Activated CD4-positive, CD25-positive, alpha-beta regulatory T cell treated with anti-CD3 and anti-CD28 coated beads, Interleukin-2, amount 50 U/mL, for 24 hours (primary cell): ENCODE measurements around the gene ABR.
"Not testable (repeated sequence)": the region's sequence is repeated elsewhere in the genome, so short reads cannot be mapped to it uniquely, and the experiment has no call there.

Experiments used
- ATAC-seq, 2 donors: fragments of 150-1000 bp; cut with Tn5 transposase; one replicate each; pipeline ENCODE4 v1.10.0; 2021; ENCODE audit warnings: mild to moderate bottlenecking in 1 of 2, moderate library complexity in 1 of 2

The ABR gene

DNA sequence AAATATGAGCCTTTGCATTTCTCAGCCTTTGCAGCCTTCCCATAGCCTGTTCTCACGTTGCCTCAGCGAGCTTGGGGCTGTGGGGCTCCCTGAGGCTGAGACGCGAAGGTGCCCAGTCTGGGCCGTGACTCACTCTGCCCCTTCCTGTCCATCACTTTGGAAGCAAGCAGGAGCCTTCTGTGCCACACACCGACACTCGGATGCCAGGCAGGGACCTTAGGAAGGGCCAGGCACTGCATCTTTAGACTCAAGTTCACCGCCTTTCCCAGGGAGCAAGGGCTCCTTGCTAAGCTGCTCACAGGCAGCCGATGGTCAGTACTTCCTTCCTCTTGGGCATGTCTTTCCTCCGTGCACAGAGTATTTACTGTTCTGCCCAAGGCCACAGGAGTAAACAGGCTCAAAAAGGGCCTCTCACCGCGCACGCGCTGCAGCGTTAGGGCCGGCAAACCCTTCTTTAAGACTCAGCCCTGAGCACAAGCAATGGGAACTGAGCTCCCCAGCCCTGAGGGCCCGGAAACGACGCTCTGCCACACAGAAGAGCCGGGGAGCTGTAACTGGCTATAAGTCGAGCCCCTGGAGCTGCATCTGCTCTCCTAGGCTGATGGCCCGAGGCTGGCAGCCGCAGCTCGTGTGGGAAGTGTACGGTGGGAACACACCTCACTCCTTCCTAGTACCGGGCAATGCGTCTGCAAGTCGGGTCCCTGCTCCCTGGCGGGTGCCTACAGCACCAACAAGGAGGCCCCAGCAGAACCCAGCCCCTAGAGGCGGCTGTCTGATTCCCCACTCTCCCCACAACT, 175.6 kb downstream of the ABR start:
- no peak for ATAC-seq

DNA sequence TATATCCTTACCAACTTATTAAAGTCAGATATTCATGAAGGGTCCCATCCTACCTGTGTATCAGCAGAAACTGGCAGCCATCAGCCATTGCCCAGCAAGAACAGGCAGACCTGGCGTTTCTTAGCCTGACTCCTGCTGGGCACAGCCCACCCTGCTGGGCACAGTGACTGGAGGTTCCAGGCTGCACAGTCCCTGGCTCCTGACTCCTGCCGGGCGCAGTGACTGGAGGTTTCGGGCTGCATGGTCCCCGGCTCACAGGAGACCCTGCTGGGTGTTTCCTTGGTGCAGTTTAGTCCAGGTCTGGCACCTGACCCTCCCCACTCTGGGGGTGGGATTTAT, 176.2 kb downstream of the ABR start:
- no peak for ATAC-seq

DNA sequence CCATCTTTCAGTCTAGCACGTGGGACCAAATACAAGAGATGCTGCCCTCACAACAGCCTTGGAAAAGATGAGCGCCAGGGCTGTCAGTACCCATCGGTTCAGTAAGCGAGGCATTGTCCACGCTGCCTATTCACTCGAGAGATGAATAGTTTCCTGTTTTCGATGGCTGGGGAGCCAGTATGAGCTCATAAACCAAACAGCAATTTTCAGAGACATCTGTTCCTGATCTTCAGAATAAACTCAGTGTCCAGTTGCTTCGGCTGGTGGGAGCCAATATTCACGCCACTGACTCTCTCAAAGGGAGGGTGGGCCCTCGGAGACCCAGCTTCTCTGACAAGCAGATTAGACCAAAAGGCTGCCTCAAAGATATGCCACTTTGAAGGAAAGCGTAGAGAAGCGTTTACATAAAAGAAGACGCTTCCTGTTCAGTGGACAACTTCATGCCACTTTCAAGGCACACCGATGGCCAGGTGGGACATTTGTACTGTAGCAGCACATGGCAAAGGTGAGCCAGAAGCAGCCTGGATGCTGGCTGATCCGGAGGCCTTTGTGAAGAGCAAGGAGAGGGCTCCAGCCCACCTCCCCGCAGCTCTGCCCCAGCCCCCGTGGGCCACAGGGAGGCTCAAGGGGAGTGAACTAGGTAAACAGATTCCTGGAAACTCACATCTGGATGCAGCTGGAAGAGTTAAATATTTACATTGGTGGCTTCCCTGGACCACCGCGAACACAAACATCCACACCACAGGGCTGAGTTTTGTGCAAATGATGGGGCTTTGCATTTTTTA, 176.8 kb downstream of the ABR start:
- no peak for ATAC-seq

DNA sequence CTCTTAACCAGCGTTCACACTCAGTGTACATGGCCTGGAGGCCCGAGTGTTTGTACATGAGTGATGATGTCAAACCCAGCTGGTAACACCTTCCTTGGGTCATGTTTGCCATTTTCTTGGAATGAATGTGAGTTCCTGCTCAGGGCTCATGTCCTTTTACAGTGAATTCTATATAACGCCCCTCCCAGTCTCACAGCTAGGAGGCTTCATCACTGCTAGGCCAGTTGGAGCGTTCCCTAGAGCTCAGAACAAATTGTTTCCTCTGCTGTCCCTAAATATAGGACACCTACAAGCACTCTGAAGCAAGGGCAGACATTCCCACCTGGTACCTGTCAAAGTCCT, 177.4 kb downstream of the ABR start:
- no peak for ATAC-seq

DNA sequence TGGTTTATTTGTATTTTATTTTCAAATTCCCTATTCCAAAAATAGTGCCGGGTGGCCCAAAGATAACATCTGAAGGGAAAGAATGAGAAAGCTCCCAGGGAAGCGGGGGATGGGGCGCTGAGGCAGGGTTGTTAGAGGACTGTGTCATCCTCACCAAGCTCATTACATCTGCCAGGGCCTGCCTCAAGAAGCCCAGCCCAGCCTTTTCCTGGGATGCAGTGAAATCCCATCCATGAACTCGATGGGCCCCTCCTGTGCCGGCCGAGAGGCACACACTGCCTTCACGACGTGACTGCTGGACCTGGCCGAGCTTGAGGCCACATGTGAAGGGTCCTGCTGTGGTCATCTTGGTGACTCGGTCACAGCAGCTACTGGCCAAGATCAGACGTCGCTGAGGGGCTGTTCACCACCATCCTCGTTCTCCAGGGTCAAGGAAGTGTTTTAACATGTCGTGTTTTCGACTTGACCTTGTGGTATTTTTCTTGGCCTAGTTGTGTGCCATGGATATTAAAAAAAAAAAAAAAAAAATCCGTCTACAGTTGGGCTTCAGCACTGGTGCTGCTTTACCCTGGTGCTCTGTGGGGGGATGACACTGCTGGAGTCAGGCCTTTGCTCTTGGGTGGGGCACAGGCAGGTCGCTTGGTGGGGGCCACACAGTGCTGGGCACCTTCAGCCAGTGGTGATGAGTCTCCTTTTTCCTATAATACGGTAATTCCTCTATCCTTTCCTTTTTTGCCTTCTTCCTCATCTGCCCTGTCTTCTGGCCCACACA, 178.0 kb downstream of the ABR start:
- ATAC-seq = no peak

DNA sequence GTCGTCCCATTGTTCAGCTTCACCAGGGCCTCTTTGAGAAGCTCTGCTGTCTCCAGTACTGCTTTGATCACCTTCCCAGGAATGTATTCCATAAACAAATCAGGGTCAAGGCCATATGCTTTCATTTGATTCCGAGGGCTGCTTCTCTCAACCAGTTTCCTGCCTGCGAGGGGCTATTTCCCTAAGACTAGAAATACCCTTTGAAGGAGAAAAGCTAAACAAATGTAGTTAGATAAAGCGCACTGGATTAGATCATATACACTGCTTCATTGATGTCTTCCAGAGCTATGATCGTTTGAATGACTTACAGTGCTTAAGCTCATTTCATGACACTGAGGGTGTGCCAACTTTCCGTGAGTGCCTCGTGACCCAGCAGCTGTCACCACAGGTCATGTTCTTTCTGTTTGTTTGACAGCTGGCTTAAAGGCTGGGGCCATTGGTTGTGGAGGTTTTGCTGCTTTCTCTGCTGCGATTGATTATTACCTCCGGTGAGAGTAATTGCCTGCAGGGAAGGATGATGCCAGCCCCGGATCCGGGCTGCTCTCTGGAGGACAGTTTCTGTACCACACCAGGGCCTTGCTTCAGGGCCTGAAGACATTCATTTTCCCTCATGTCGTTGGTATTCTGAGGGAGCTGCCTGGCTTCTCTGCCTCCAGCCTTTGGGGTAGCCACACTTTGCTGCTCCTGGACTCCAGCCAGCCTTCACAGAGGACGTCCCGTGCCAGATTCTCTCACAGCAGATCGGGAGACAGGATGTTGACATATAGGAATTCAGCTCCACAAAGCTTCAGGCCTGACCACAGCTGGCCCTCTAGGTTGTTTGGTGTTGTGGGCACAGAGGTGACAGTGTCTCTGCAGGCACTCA, 179.0 kb downstream of the ABR start:
- ATAC-seq = no peak

DNA sequence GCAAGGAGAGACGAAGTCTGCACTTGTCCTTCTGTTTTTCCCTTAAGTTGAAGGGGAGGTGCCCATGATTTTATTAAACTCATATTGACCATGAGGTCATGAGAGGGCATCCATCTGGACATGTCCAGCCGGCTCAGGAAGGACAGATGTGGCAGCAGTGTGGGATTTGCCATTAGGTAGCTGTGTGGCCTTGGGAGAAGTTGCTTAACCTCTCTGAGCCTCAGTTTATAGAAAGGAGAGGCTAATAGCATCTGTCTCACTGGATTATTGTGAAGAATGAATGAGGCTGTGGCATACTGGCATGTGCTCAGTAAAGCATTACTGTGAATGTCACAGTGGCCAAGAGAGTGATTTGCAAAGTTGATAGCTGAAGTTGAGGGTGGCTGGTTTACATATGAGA, 181.7 kb downstream of the ABR start:
- no peak for ATAC-seq

DNA sequence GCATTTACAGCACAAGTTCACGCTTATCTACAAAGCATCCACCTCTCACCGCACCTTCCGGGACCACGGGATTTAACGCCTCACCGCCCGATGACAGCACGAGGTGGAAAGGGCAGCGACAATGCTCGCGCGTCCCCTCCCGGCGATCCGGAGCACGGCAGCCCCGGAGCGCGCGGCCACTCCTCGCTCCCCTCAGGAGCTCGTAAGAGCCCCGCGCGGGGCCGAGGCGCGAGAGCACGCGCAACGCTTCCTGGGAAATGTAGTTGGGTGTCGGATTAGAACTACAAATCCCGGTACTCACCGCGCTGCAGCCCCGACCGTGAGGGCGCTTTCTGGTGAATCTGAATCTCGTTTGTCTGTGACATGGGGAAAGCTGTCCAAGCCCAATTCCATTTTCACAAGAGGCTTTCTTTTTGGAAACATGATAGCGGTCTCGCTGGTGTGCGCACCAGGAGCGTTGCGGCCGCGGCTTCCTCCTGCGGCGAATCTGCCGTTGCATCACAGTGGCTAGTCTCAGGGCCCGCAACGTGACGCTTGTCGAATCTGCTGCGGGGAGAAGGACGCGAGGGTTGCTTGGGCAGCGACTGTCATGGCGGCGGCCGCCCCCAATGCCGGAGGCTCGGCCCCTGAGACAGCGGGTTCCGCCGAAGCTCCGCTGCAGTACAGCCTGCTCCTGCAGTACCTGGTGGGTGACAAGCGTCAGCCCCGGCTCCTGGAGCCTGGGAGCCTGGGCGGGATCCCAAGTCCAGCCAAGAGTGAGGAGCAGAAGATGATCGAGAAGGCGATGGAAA, 183.0 kb downstream of the ABR start, which contains the start of gene TIMM22:
Gene TIMM22, plus strand, starts transcription at position 576 of the 791 bp plus-strand sequence. Its CDS starts 14 bp downstream, at position 590.
- peak; percentile 94 to 96 for ATAC-seq

DNA sequence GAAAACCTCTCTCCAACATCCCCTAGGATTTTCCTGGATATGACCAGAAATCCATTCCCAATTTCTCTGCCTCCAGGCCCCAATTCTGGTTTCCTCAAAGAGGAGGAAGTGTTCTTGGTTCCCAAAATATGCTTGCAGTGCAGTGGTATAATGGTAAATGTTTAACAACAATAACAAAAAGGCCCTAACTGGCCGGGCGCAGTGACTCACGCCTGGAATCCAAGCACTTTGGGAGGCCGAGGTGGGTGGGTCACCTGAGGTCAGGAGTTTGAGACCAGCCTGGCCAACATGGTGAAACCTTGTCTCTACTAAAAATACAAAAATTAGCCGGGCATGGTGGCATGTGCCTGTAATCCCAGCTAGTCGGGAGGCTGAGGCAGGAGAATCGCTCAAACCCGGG, 184.5 kb downstream of the ABR start:
- not testable (repeated sequence) for ATAC-seq

DNA sequence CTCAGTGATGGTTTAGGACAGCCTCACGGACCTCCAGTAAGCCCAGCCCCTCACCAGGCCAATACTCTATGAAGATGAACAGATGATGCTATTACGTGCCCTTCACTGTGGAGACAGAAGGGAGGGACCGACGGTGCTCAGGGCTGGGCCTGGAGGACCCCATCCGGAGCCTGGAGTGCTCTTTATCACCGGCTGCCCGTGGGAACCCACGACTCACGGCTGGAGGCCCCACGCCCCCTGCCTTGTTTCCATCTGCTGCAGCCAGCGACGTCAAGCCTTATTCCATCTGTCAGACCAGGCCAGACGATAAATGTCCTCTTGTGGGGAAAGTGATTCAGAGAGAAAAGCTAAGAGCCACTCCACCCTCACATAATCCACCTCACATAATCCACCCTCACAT, 186.8 kb downstream of the ABR start:
- ATAC-seq = no peak

DNA sequence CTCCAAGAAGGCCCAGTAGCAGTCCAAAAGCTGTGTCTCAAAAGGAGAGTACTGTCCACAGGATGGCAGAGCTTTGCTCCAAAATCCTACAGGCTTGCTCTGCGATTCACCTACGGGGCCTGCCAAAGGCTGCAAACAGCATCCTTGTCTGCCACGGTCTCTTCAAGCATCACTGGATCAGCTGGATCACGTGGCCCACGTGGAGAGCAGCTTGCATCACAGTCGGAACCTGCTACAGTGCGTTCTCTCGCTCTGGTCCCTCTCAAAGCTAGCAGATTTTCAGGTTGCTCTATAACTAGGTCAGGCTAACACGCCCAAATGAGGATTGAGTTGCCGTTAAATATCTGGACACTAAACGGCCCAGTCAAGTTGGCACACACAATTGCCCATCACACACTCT, 191.2 kb downstream of the ABR start:
- no peak for ATAC-seq

DNA sequence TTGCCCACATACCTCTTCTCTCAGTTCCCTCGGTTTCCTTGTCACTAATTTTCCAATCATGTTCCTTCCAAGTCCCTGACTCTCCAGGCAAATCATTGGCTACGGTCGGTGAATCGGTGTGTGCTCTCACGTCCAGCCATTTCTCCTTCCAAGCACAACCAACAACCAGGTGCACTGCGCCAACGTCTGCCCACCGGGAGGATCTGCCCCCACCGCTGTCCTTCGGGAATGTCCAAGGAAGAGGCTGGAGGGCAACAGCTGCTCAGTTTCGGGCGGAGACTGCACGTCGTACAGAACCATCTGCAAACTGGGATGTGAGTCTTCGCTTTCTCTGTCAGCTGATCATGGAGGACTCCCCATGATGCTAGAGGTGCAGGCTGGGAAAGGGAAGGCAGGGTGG, 191.8 kb downstream of the ABR start:
- no peak for ATAC-seq

DNA sequence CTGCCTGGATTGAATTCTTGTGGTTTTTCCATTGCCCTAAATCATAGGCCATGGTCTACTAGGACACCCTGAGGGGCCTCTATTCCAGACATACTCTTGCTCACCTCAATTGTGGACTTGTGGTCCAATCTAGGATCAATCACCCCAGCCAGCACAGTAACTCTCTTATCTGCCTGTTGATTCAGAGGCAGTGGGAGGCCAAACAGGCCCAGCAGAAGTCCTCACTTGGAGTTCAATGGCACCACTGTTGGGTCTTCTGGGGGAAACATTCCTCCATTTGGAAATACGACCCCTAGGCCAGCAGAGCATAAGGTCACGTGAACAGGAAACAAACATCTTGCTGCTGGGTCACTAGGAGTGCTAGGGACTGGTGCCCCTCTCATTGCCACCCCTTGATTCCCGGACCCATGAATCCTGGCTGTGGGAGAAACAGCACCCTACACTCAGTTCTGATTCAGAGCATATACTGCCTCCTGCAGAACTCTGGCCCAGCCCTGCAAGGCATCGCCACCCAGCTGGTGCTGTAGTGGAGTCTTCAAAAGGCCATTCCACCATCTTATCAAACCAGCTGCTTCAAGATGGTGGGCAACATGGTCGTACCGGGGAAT, 193.4 kb downstream of the ABR start:
- no peak for ATAC-seq

DNA sequence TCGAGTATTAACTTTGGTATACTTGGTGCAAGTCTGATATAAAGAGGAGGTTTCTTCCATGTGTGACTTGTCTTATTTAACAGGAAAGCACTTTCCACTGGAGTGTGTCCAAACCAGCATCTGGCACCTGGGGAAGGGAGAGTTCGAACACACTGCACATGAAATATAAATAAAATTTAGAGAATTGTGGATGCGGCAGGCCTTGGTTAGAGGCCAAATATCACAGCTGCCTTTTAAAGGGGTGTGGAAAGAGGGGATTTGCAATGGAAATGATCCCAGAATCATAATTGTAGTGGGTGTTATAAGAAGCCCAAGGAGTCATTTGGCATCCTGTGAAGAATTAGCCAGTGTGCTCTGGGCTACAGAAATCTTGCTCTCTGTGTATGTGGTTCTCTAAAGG, 195.9 kb downstream of the ABR start:
- no peak for ATAC-seq

DNA sequence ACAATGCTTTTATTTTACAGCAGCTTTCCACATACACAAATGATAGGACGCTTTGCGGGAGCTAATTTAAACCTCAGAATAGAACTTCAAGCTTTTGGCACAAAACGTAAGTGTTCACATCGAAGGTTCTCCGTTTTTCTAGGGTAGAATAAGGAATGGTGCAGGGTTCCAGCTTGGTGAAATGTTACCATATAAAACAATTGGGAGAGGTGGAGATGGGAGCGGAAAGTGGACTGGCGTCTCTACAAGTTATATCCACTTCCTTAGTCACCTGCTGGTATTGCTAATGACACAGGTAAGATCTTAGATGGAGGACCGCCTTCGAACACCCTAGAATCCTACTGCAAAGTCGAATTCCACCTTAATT, 198.5 kb downstream of the ABR start:
- no peak for ATAC-seq

DNA sequence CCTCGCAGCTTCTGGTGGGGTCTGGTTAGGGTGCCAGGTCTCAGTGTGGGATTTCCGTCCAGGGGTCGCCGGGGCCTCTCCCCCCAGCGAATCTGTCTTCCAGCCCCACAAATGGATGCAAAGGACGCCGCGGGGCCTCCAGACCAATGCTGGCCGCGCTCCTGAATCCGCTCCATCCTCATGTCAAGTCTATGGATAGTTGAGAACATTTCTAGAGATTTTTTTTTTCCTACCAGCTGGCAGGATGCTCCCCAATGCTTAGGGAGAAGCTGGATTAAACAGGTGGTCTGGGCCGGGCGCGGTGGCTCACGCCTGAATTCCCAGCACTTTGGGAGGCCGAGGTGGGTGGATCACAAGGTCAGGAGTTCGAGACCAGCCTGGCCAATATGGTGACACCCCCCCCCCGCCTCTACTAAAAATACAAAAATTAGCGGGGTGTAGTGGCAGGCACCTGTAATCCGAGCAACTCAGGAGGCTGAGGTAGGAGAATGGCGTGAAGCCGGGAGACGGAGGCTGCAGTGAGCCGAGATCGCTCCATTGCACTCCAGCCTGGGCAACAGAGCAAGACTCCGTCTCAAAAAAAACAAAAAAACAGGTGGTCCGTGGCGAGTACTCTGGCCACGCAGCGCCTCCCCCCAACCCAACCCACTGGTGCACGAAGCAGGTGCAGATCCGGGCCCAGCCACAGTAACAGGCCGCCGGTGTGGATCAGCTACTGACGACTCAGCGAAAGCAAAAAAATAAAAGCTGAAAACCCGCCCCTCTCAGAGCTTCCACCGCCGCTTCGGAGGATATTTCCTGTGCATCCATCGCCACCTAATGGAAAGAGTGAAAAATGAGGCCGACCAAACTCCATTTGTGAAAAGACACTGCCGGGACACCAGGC, 199.1 kb downstream of the ABR start:
- ATAC-seq = peak; percentile 77 to 81

DNA sequence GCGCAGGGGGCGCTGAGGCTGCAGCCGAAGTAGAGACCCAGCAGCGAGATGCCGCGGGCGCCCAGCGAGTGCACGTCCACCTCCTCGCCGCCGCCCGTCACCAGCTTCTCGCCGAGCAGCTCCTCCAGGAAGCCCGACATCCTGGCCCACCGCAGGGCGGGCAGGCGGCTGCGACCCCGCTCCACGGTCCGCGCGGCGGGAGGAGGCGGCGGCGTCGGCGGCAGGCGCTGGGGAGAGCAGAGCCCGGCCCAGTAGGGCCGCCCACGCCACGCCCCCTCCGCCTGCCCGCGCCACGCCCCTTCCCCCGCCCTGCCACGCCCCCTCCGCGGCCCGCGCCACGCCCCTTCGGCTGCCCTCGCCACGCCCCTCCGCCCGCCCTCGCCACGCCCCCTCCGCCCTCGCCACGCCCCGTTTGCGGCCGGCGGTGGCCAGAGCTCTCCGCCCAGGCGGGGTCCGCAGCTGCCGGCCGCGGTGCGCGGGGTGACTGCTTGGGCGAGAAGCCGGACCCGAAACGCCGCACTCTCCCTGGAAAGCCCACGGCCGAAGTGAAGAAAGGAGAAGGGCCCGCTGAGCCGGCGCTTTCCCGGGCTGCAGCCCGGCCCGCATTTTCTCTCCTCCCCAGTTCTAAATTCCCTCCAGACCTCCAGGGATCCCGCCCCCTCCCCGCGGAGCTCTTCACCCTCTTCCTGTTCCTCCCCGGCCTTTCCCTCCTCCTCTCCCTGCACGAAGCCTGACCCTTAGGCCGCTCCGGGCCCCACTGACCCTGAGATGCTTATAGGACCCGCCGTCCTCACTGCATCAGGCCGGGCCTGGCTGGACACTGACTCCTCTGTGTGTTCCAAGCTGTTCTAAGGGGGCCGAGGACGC, 200.0 kb downstream of the ABR start, which contains the start of gene NXN:
Gene NXN, minus strand, starts transcription at position 238 of the 867 bp plus-strand sequence.
- peak; percentile 75 to 79 for ATAC-seq

DNA sequence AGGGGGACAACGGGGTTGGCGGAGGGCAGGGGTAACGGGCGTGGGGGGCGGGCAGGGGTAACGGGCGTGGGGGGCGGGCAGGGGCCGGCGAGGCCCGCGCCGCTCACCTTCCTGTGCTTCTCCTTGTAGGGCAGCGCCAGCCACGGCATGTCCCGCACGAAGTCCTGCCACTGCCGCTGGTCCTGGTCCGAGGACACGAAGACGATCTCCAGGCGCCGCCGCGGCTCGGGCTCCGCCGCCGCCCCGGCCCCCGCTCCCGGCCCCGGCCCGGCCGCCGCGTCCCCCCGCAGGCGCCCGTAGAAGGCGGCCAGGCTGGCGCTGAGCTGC, 200.6 kb downstream of the ABR start:
- peak in 1 of 2 donors; percentile 53 for ATAC-seq
